CD4-positive, alpha-beta memory T cell (primary cell): ENCODE measurements around the gene GPRC5D. TPM values are rescaled to one million over a fixed set of nuclear protein-coding genes. Genes with fewer than 3 reads are reported as not detected.

Experiments
- CTCF ChIA-PET: fragments of 350-600 bp; sonication (Branson Sonifier 250); formaldehyde crosslinking; loops from one replicate; lab custom pipeline; 2021; ENCODE audit warnings: inconsistent platforms; ENCODE audit not compliant: partially characterized antibody; lab: Charles Lee
- POLR2A ChIA-PET: fragments of 350-600 bp; sonication (Branson Sonifier 250); formaldehyde crosslinking; loops from one replicate; lab custom pipeline; 2021; ENCODE audit not compliant: partially characterized antibody; lab: Charles Lee
- DNase-seq, 5 donors: peaks; one replicate each; pipeline versions ENCODE4 v3.0.0 to v3.0.0-alpha.2; 2020 to 2022; ENCODE audit warnings: mixed read lengths in 1 of 5
- H3K27ac ChIP-seq: one replicate; pipeline ENCODE4 v1.7.0; 2013; ENCODE audit warnings: low read depth, low read length
- H3K27me3 ChIP-seq: 2 replicates; pipeline ENCODE4 v1.7.0; 2013; ENCODE audit warnings: mild to moderate bottlenecking, low read length, moderate library complexity; ENCODE audit not compliant: insufficient read depth
- H3K36me3 ChIP-seq: 2 replicates; pipeline ENCODE4 v1.7.0; 2013; ENCODE audit warnings: mild to moderate bottlenecking, low read length, moderate library complexity; ENCODE audit not compliant: insufficient read depth
- H3K4me1 ChIP-seq: 2 replicates; pipeline ENCODE4 v1.7.0; 2013; ENCODE audit warnings: mild to moderate bottlenecking, low read length, moderate library complexity; ENCODE audit not compliant: insufficient read depth
- H3K4me3 ChIP-seq, 2 donors: one replicate each; pipeline ENCODE4 v1.7.0; 2013; ENCODE audit warnings: low read length in 2 of 2, mild to moderate bottlenecking in 1 of 2
- H3K9me3 ChIP-seq, 2 donors: one replicate each; pipeline ENCODE4 v1.7.0; 2013; ENCODE audit warnings: low read length in 2 of 2, control low read depth in 1 of 2; ENCODE audit not compliant: control insufficient read depth in 1 of 2
- H3K27ac Mint-ChIP-seq, 7 donors: one replicate each; pipeline ENCODE4 v1.8.0; 2020 to 2021; ENCODE audit warnings: mixed read lengths in 7 of 7, mild to moderate bottlenecking in 6 of 7, inconsistent platforms in 3 of 7, moderate library complexity in 3 of 7
- H3K27me3 Mint-ChIP-seq, 2 donors: one replicate each; pipeline ENCODE4 v1.8.0; 2020 to 2021; ENCODE audit warnings: mixed read lengths in 2 of 2
- H3K36me3 Mint-ChIP-seq, 2 donors: one replicate each; pipeline ENCODE4 v1.8.0; 2020 to 2021; ENCODE audit warnings: mixed read lengths in 2 of 2, inconsistent platforms in 1 of 2, mild to moderate bottlenecking in 1 of 2
- H3K4me1 Mint-ChIP-seq, 4 donors: one replicate each; pipeline ENCODE4 v1.8.0; 2020 to 2021; ENCODE audit warnings: mixed read lengths in 4 of 4, mild to moderate bottlenecking in 1 of 4
- H3K4me3 Mint-ChIP-seq, 8 donors: one replicate each; pipeline ENCODE4 v1.8.0; 2020 to 2021; ENCODE audit warnings: mixed read lengths in 8 of 8, mild to moderate bottlenecking in 7 of 8, moderate library complexity in 6 of 8, inconsistent platforms in 3 of 8
- H3K9me3 Mint-ChIP-seq, 8 donors: one replicate each; pipeline ENCODE4 v1.8.0; 2020 to 2021; ENCODE audit warnings: mixed read lengths in 8 of 8, mild to moderate bottlenecking in 5 of 8, inconsistent platforms in 3 of 8, moderate library complexity in 1 of 8
- intact Hi-C: fragments of 100-400 bp; cut with micrococcal nuclease; formaldehyde crosslinking; loops from one replicate; pipeline ENCODE4 v1.15.1; 2023
- polyA plus RNA-seq, 2 donors: library from polyadenylated mRNA; unstranded; fragments of 300-500 nt; fragmentation: Illumina TruSeq; gene quantifications; one replicate each; pipeline ENCODE4 v1.2.3, GENCODE V29; 2021
- total RNA-seq, 2 experiments: library from RNA; stranded (reverse); gene quantifications; one replicate each; pipeline ENCODE4 v1.2.3, GENCODE V29; 2021

Gene GPRC5D
- total and polyA plus RNA-seq, 4 experiments from 2014 or later = 0.71 TPM; not detected in 3

- Histone ChIP-seq H3K9me3 (no peaks in the 10 kb centered on the region), H3K4me3 (no peak overlapping the region), H3K4me1 (no peaks in the 10 kb centered on the region), H3K36me3 (no peaks in the 10 kb centered on the region), H3K27ac (no peak overlapping the region), H3K27me3 (no peaks in the 10 kb centered on the region)
- Mint-ChIP-seq H3K4me1 (no peaks in the 10 kb centered on the region), H3K9me3 (peaks cover 0 to 2% (median 0%) of the 10 kb centered on the region in 8 donors), H3K27me3 (peaks cover 6 to 10% of the 10 kb centered on the region in 2 donors), H3K4me3 (no peak overlapping the region), H3K27ac (no peak overlapping the region), H3K36me3 (no peaks in the 10 kb centered on the region)
- DNase-seq = no peak
- intact Hi-C loops = no loop called here
- CTCF ChIA-PET = no interaction called here
- POLR2A ChIA-PET = no interaction called here
Measured at GRCh38 chr12:12901158-12901791, 50.7 kb downstream of the GPRC5D start.

GRCh38 chr12:12900786-12901157 lies 51.2 kb downstream of the GPRC5D start:
- H3K36me3 ChIP-seq = no peaks in the 10 kb centered on the region
- H3K4me1 ChIP-seq = no peaks in the 10 kb centered on the region
- no peak overlapping the region for H3K27ac ChIP-seq
- H3K9me3 Mint-ChIP-seq = peaks cover 0 to 2% (median 0%) of the 10 kb centered on the region in 8 donors
- no peak overlapping the region for H3K4me3 Mint-ChIP-seq
- no peaks in the 10 kb centered on the region for H3K9me3 ChIP-seq
- peaks cover 5 to 10% of the 10 kb centered on the region in 2 donors for H3K27me3 Mint-ChIP-seq
- DNase-seq = no peak
- no peaks in the 10 kb centered on the region for H3K36me3 Mint-ChIP-seq
- no peak overlapping the region for H3K27ac Mint-ChIP-seq
- no peaks in the 10 kb centered on the region for H3K27me3 ChIP-seq
- no peaks in the 10 kb centered on the region for H3K4me1 Mint-ChIP-seq
- intact Hi-C loops = no loop called here
- H3K4me3 ChIP-seq = no peak overlapping the region
- ChIA-PET CTCF (no interaction called here), POLR2A (no interaction called here)

- Histone ChIP-seq H3K27ac (no peak overlapping the region), H3K27me3 (no peaks in the 10 kb centered on the region), H3K36me3 (no peaks in the 10 kb centered on the region), H3K4me3 (no peak overlapping the region), H3K9me3 (no peaks in the 10 kb centered on the region), H3K4me1 (no peaks in the 10 kb centered on the region)
- Mint-ChIP-seq H3K4me3 (no peak overlapping the region), H3K27me3 (peaks cover 5 to 10% of the 10 kb centered on the region in 2 donors), H3K36me3 (no peaks in the 10 kb centered on the region), H3K9me3 (peaks cover 0 to 2% (median 0%) of the 10 kb centered on the region in 8 donors), H3K4me1 (no peaks in the 10 kb centered on the region), H3K27ac (no peak overlapping the region)
- intact Hi-C loops = no loop called here
- POLR2A ChIA-PET = no interaction called here
- no peak for DNase-seq
- CTCF ChIA-PET = interaction anchor here (1.6 to 2.0 kb wide), 2 partner anchors 14 to 16 kb away, joined by 4 to 6 read pairs; no protein-coding TSS in a partner anchor
Measured at GRCh38 chr12:12899530-12900380, 52.2 kb downstream of the GPRC5D start.

GRCh38 chr12:12898911-12899511 lies 53.0 kb downstream of the GPRC5D start:
- no peak overlapping the region for H3K4me3 Mint-ChIP-seq
- Histone ChIP-seq H3K36me3 (no peaks in the 10 kb centered on the region), H3K27me3 (no peaks in the 10 kb centered on the region), H3K9me3 (no peaks in the 10 kb centered on the region), H3K27ac (no peak overlapping the region), H3K4me3 (no peak overlapping the region), H3K4me1 (no peaks in the 10 kb centered on the region)
- POLR2A ChIA-PET = no interaction called here
- DNase-seq = no peak
- intact Hi-C loops = no loop called here
- peaks cover 0 to 2% (median 0%) of the 10 kb centered on the region in 8 donors for H3K9me3 Mint-ChIP-seq
- H3K27ac Mint-ChIP-seq = no peak overlapping the region
- H3K27me3 Mint-ChIP-seq = peaks cover 5 to 10% of the 10 kb centered on the region in 2 donors
- H3K36me3 Mint-ChIP-seq = no peaks in the 10 kb centered on the region
- CTCF ChIA-PET = interaction anchor here (1.6 to 2.0 kb wide), 2 partner anchors 15 to 17 kb away, joined by 4 to 6 read pairs; no protein-coding TSS in a partner anchor
- no peaks in the 10 kb centered on the region for H3K4me1 Mint-ChIP-seq

- Mint-ChIP-seq H3K9me3 (peaks cover 0 to 2% (median 0%) of the 10 kb centered on the region in 8 donors), H3K4me3 (no peak overlapping the region), H3K27me3 (peaks cover 8 to 12% of the 10 kb centered on the region in 2 donors), H3K27ac (no peak overlapping the region), H3K4me1 (no peaks in the 10 kb centered on the region), H3K36me3 (no peaks in the 10 kb centered on the region)
- Histone ChIP-seq H3K36me3 (no peaks in the 10 kb centered on the region), H3K27ac (no peak overlapping the region), H3K9me3 (no peaks in the 10 kb centered on the region), H3K27me3 (no peaks in the 10 kb centered on the region), H3K4me1 (no peaks in the 10 kb centered on the region), H3K4me3 (no peak overlapping the region)
- intact Hi-C loops = no loop called here
- ChIA-PET POLR2A (no interaction called here), CTCF (interaction anchor here (1.6 to 2.0 kb wide), 2 partner anchors 15 to 18 kb away, joined by 4 to 6 read pairs; no protein-coding TSS in a partner anchor)
- no peak for DNase-seq
Measured at GRCh38 chr12:12898136-12898717, 53.7 kb downstream of the GPRC5D start.

- no peaks in the 10 kb centered on the region for H3K4me1 Mint-ChIP-seq
- Histone ChIP-seq H3K4me1 (no peaks in the 10 kb centered on the region), H3K36me3 (no peaks in the 10 kb centered on the region), H3K27me3 (no peaks in the 10 kb centered on the region), H3K4me3 (no peak overlapping the region), H3K9me3 (no peaks in the 10 kb centered on the region), H3K27ac (no peak overlapping the region)
- intact Hi-C loops = no loop called here
- no peak overlapping the region for H3K4me3 Mint-ChIP-seq
- peaks cover 0 to 3% (median 0%) of the 10 kb centered on the region in 8 donors for H3K9me3 Mint-ChIP-seq
- H3K27me3 Mint-ChIP-seq = peaks cover 10 to 20% of the 10 kb centered on the region in 2 donors
- CTCF ChIA-PET = no interaction called here
- POLR2A ChIA-PET = interaction anchor here (0.7 kb wide), 1 partner anchor 16 kb away, joined by 3 read pairs; no protein-coding TSS in a partner anchor
- no peaks in the 10 kb centered on the region for H3K36me3 Mint-ChIP-seq
- H3K27ac Mint-ChIP-seq = no peak overlapping the region
- no peak for DNase-seq
Measured at GRCh38 chr12:12897302-12897701, 54.7 kb downstream of the GPRC5D start.

GRCh38 chr12:12896260-12896659 lies 55.7 kb downstream of the GPRC5D start:
- H3K27me3 ChIP-seq = no peaks in the 10 kb centered on the region
- no peak for DNase-seq
- no peak overlapping the region for H3K4me3 ChIP-seq
- Mint-ChIP-seq H3K27ac (no peak overlapping the region), H3K27me3 (peaks cover 10 to 28% of the 10 kb centered on the region in 2 donors), H3K9me3 (peaks cover 0 to 2% (median 0%) of the 10 kb centered on the region in 8 donors), H3K4me3 (no peak overlapping the region), H3K36me3 (no peaks in the 10 kb centered on the region), H3K4me1 (peaks cover 1 to 7% (median 4%) of the 10 kb centered on the region in 4 donors)
- H3K36me3 ChIP-seq = no peaks in the 10 kb centered on the region
- POLR2A ChIA-PET = no interaction called here
- H3K27ac ChIP-seq = no peak overlapping the region
- intact Hi-C loops = no loop called here
- CTCF ChIA-PET = no interaction called here
- H3K4me1 ChIP-seq = peaks cover 4% of the 10 kb centered on the region
- H3K9me3 ChIP-seq = no peaks in the 10 kb centered on the region
